Panc1 (cell line): ENCODE data around the gene DCBLD2. TPM values are rescaled to one million over a fixed set of nuclear protein-coding genes. Genes with fewer than 3 reads are reported as not detected.

Experiments used
- ATAC-seq: fragments of 200-7000 bp; cut with Tn5 transposase; 2 replicates; pipeline ENCODE4 v1.9.1; 2020; ENCODE audit warnings: mild to moderate bottlenecking, moderate library complexity
- BruUV-seq: library from RNA; stranded (reverse); fragments of 400-500 nt; replicated peaks from 2 replicates; lab custom pipeline; 2021; lab: Mats Ljungman, UMichigan
- CTCF ChIA-PET: fragments of 300-600 bp; sonication (Branson Sonifier 250); formaldehyde crosslinking; loops from one replicate; lab custom pipeline; 2022; ENCODE audit warnings: antibody characterized with exemption; lab: Charles Lee
- POLR2A ChIA-PET: fragments of 300-600 bp; sonication (Branson Sonifier 250); formaldehyde crosslinking; loops from one replicate; lab custom pipeline; 2022; ENCODE audit warnings: antibody characterized with exemption; lab: Charles Lee
- DNase-seq: peaks from one replicate; pipeline ENCODE4 v3.0.0-alpha.2; 2010; ENCODE audit warnings: low read depth, low spot score
- H3K27ac ChIP-seq: 2 replicates; pipeline ENCODE4 v1.5.1; 2011; ENCODE audit warnings: mild to moderate bottlenecking, low read length, inconsistent platforms
- H3K27me3 ChIP-seq: fragments of 200-500 bp; sonication (Bioruptor generic); 2 replicates; pipeline ENCODE4 v1.6.0; 2014; ENCODE audit warnings: low read length, inconsistent platforms; ENCODE audit not compliant: control insufficient read depth, insufficient read depth
- H3K36me3 ChIP-seq: fragments of 200-500 bp; sonication (Bioruptor generic); 2 replicates; pipeline ENCODE4 v1.5.1; 2014; ENCODE audit warnings: inconsistent platforms, mild to moderate bottlenecking, low read length, moderate library complexity; ENCODE audit not compliant: control insufficient read depth, insufficient read depth
- H3K4me1 ChIP-seq: 2 replicates; pipeline ENCODE4 v1.5.1; 2011; ENCODE audit warnings: inconsistent platforms, mild to moderate bottlenecking, low read length, moderate library complexity; ENCODE audit not compliant: control insufficient read depth, insufficient read depth
- H3K4me3 ChIP-seq, 2 experiments: 2 replicates each; pipeline ENCODE4 v1.5.1; 2011 to 2012; ENCODE audit warnings: low read depth in 2 of 2, low read length in 2 of 2, mild to moderate bottlenecking in 2 of 2, inconsistent platforms in 1 of 2, moderate library complexity in 1 of 2
- H3K9me3 ChIP-seq: fragments of 200-500 bp; sonication (Bioruptor generic); 2 replicates; pipeline ENCODE4 v1.5.1; 2014; ENCODE audit warnings: low read depth, mild to moderate bottlenecking, inconsistent platforms, low read length, moderate library complexity; ENCODE audit not compliant: control insufficient read depth, insufficient read depth
- POLR2AphosphoS5 ChIP-seq: IDR thresholded peaks from 2 replicates; pipeline ENCODE4 v1.6.1; 2012; ENCODE audit warnings: mild to moderate bottlenecking, low read depth, low read length, moderate library complexity
- SIN3A ChIP-seq: IDR thresholded peaks from 2 replicates; pipeline ENCODE4 v1.6.1; 2012; ENCODE audit warnings: low read depth, mild to moderate bottlenecking, low read length, moderate library complexity, borderline replicate concordance; ENCODE audit not compliant: insufficient read depth
- TCF7L2 ChIP-seq: IDR thresholded peaks from 2 replicates; pipeline ENCODE4 v1.6.1; 2011; ENCODE audit warnings: mild to moderate bottlenecking, low read depth, low read length, inconsistent platforms
- in situ Hi-C: cut with HindIII; loops from 2 replicates; pipeline ENCODE4 v1.10.0; 2016; ENCODE audit warnings: low sequenced_read_pairs, low pct_unique_long_range_greater_than_20kb
- intact Hi-C: fragments of 100-400 bp; cut with micrococcal nuclease; formaldehyde crosslinking; loops from one replicate; pipeline ENCODE4 v1.10.0; 2022; ENCODE audit not compliant: unreplicated experiment
- total RNA-seq: library from RNA; stranded (reverse); gene quantifications from one replicate; pipeline ENCODE4 v1.2.1, GENCODE V29; 2021; ENCODE audit not compliant: unreplicated experiment
- TF ChIP-seq, protein P1 (sequence below), 2 experiments: IDR thresholded peaks; 2 replicates each; pipeline ENCODE4 v1.6.1; 2011 to 2012; ENCODE audit warnings: low read depth in 2 of 2, control low read depth in 1 of 2, low read length in 1 of 2, mild to moderate bottlenecking in 1 of 2, moderate library complexity in 1 of 2; ENCODE audit not compliant: insufficient read depth in 1 of 2
- TF ChIP-seq, protein P2 (sequence below): fragments of 450-650 bp; IDR thresholded peaks from 2 replicates; pipeline ENCODE4 v1.5.1; 2017; ENCODE audit warnings: mild to moderate bottlenecking

Gene DCBLD2
- total RNA-seq, 1 experiment from 2014 or later, result 54.4 TPM

DNA sequence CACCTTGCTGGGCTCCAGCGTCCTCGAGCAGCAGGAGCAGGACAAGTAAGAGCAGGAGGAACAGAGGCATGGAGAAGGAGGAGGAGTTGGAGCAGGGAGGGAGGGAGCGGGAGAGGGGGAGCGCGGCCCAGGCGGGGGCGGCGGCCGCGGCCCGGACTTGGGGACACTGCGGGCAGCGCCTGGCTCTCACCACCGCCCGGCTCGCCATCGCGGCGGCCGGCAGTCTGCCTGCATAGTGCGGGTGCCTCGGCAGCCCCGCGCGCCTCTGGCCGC is 440 bp downstream of the DCBLD2 start:
- peaks cover 11% of the 10 kb centered on the region; the same call in 1 of the 2 replicates for H3K36me3 ChIP-seq
- ATAC-seq (peak; percentile 67), DNase-seq (no peak)
- H3K4me1 ChIP-seq, result peaks cover 14% of the 10 kb centered on the region
- in situ Hi-C loops (no loop called here), intact Hi-C loops (no loop called here)
- H3K9me3 ChIP-seq, result no peaks in the 10 kb centered on the region
- TF ChIP-seq TCF7L2 (no peak), POLR2AphosphoS5 (no peak; the same call in 1 of the 2 replicates), SIN3A (no peak)
- TF ChIP-seq, protein P1, sequence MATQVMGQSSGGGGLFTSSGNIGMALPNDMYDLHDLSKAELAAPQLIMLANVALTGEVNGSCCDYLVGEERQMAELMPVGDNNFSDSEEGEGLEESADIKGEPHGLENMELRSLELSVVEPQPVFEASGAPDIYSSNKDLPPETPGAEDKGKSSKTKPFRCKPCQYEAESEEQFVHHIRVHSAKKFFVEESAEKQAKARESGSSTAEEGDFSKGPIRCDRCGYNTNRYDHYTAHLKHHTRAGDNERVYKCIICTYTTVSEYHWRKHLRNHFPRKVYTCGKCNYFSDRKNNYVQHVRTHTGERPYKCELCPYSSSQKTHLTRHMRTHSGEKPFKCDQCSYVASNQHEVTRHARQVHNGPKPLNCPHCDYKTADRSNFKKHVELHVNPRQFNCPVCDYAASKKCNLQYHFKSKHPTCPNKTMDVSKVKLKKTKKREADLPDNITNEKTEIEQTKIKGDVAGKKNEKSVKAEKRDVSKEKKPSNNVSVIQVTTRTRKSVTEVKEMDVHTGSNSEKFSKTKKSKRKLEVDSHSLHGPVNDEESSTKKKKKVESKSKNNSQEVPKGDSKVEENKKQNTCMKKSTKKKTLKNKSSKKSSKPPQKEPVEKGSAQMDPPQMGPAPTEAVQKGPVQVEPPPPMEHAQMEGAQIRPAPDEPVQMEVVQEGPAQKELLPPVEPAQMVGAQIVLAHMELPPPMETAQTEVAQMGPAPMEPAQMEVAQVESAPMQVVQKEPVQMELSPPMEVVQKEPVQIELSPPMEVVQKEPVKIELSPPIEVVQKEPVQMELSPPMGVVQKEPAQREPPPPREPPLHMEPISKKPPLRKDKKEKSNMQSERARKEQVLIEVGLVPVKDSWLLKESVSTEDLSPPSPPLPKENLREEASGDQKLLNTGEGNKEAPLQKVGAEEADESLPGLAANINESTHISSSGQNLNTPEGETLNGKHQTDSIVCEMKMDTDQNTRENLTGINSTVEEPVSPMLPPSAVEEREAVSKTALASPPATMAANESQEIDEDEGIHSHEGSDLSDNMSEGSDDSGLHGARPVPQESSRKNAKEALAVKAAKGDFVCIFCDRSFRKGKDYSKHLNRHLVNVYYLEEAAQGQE (IDR thresholded peaks at IDR 0.05; ENCODE audit: insufficient read depth in 1 of 2, low read depth in 2 of 2, low read length in 1 of 2), result no peak
- TF ChIP-seq, protein P2, sequence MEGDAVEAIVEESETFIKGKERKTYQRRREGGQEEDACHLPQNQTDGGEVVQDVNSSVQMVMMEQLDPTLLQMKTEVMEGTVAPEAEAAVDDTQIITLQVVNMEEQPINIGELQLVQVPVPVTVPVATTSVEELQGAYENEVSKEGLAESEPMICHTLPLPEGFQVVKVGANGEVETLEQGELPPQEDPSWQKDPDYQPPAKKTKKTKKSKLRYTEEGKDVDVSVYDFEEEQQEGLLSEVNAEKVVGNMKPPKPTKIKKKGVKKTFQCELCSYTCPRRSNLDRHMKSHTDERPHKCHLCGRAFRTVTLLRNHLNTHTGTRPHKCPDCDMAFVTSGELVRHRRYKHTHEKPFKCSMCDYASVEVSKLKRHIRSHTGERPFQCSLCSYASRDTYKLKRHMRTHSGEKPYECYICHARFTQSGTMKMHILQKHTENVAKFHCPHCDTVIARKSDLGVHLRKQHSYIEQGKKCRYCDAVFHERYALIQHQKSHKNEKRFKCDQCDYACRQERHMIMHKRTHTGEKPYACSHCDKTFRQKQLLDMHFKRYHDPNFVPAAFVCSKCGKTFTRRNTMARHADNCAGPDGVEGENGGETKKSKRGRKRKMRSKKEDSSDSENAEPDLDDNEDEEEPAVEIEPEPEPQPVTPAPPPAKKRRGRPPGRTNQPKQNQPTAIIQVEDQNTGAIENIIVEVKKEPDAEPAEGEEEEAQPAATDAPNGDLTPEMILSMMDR, result no peak
- ChIA-PET POLR2A (no interaction called here), CTCF (interaction anchor here (1.0 kb wide), 1 partner anchor 84 kb away, joined by 4 read pairs; no protein-coding TSS in a partner anchor)
- BruUV-seq, result no TSS peak
- peak overlapping the region; percentile 80 to 89 for H3K4me3 ChIP-seq
- H3K27ac ChIP-seq, result peak overlapping the region; percentile 82
- H3K27me3 ChIP-seq, result no peaks in the 10 kb centered on the region

DNA sequence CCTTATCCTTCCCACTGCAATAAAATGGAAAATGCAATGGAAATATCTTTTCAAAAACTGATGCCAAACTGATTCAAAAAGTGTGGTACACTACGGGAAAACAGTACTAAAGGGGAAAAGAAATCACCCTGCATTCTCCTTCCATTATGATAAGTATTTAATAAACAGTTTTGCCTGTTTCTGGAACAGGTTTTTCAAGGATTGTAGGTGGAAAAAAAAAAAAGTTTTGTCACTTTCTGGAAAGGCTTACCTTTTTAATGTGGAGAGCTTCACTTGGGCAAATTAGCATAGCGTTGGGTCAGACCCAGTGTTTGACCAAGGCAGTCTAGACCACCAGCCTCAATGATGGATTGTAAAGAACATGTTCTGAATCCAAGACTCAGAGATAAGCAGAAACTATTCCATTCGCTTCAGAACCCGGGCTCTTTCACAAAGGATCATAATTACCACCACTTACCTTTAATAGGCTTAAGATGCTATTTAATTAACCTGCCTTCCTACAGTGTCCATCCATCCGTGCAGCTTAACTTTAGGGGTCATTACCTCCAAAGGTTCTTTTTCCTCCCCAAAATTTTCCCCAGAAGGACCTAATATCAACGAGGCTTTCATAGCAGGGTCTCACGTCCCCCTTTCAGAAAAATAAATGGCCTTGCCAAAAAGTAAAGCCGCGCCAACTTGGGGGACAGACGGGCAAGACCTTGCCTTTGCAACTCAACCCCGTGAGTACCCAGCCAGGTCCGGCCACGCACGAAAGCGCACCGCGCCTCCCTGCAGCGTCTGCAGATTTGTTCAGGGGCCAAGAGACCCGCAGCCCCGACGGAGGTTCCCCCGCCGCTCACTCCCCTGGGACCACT is 1.0 kb downstream of the DCBLD2 start:
- H3K9me3 ChIP-seq, result no peaks in the 10 kb centered on the region
- TF ChIP-seq SIN3A, result no peak
- no peak for TF ChIP-seq POLR2AphosphoS5
- TF ChIP-seq, protein P2, result no peak
- TF ChIP-seq TCF7L2, result no peak
- TF ChIP-seq, protein P1 (IDR thresholded peaks at IDR 0.05; ENCODE audit: insufficient read depth in 1 of 2, low read depth in 2 of 2, low read length in 1 of 2), result no peak
- in situ Hi-C loops, result no loop called here
- DNase-seq (no peak), ATAC-seq (no peak)
- POLR2A ChIA-PET, result interaction anchor here (0.6 kb wide), 1 partner anchor 75 kb away, joined by 3 read pairs; no protein-coding TSS in a partner anchor
- H3K36me3 ChIP-seq, result peaks cover 11% of the 10 kb centered on the region; the same call in 1 of the 2 replicates
- peaks cover 14% of the 10 kb centered on the region for H3K4me1 ChIP-seq
- H3K27me3 ChIP-seq, result no peaks in the 10 kb centered on the region
- peak overlapping the region; percentile 80 to 89 for H3K4me3 ChIP-seq
- intact Hi-C loops, result no loop called here
- no TSS peak for BruUV-seq
- CTCF ChIA-PET, result no interaction called here
- H3K27ac ChIP-seq, result peak overlapping the region; percentile 82
